Neuronal stem cell (in vitro differentiated cells): ENCODE results near the gene N4BP2.

ENCODE experiments used
- DNase-seq: peaks from one replicate; pipeline ENCODE4 v3.0.0-alpha.2; 2013; ENCODE audit warnings: low spot score
- H2AFZ ChIP-seq: one replicate; pipeline ENCODE4 v1.6.1; 2013; ENCODE audit warnings: mild to moderate bottlenecking, low read length, inconsistent platforms
- H2AK5ac ChIP-seq: 2 replicates; pipeline ENCODE4 v1.6.1; 2013; ENCODE audit warnings: low read depth, mild to moderate bottlenecking, inconsistent platforms, low read length, moderate library complexity, mixed read lengths
- H2BK120ac ChIP-seq: 2 replicates; pipeline ENCODE4 v1.6.1; 2013; ENCODE audit warnings: low read depth, mild to moderate bottlenecking, inconsistent platforms, low read length, moderate library complexity, mixed read lengths
- H2BK12ac ChIP-seq: one replicate; pipeline ENCODE4 v1.6.1; 2013; ENCODE audit warnings: low read length, inconsistent platforms
- H2BK15ac ChIP-seq: 2 replicates; pipeline ENCODE4 v1.6.1; 2013; ENCODE audit warnings: mild to moderate bottlenecking, low read length, inconsistent platforms, mixed read lengths
- H2BK5ac ChIP-seq: one replicate; pipeline ENCODE4 v1.6.1; 2013; ENCODE audit warnings: inconsistent platforms, mild to moderate bottlenecking, low read length, moderate library complexity
- H3K14ac ChIP-seq: one replicate; pipeline ENCODE4 v1.6.1; 2013; ENCODE audit warnings: low read length, inconsistent platforms
- H3K18ac ChIP-seq: 2 replicates; pipeline ENCODE4 v1.6.1; 2013; ENCODE audit warnings: low read length, inconsistent platforms
- H3K23ac ChIP-seq: 2 replicates; pipeline ENCODE4 v1.6.1; 2013; ENCODE audit warnings: low read depth, mild to moderate bottlenecking, mixed read lengths, low read length, inconsistent platforms; ENCODE audit not compliant: poor library complexity
- H3K27ac ChIP-seq: replicated peaks from 3 replicates; pipeline ENCODE4 v1.5.1; 2013; ENCODE audit warnings: low read length, inconsistent platforms
- H3K27me3 ChIP-seq, 3 experiments: 2 replicates each; pipeline ENCODE4 v1.6.1; 2013; ENCODE audit warnings: low read length in 3 of 3, mild to moderate bottlenecking in 2 of 3, inconsistent platforms in 1 of 3, low read depth in 1 of 3, mixed read lengths in 1 of 3, moderate library complexity in 1 of 3; ENCODE audit not compliant: control insufficient read depth in 3 of 3, insufficient read depth in 3 of 3
- H3K36me3 ChIP-seq, 2 donors: replicated peaks in 1 of 2; 2 replicates each; pipeline ENCODE4 v1.6.1; 2013; ENCODE audit warnings: low read length in 2 of 2; ENCODE audit not compliant: control insufficient read depth in 2 of 2, insufficient read depth in 2 of 2
- H3K4ac ChIP-seq: 2 replicates; pipeline ENCODE4 v1.6.1; 2013; ENCODE audit warnings: inconsistent platforms, mild to moderate bottlenecking, low read length, moderate library complexity
- H3K4me1 ChIP-seq, 2 donors: 1 replicate in 1 of 2; 2 replicates in 1 of 2; pipeline ENCODE4 v1.6.1; 2013; ENCODE audit warnings: low read length in 2 of 2, low read depth in 1 of 2; ENCODE audit not compliant: control insufficient read depth in 2 of 2, insufficient read depth in 1 of 2
- H3K4me2 ChIP-seq: one replicate; pipeline ENCODE4 v1.6.1; 2013; ENCODE audit warnings: mild to moderate bottlenecking, low read length, inconsistent platforms; ENCODE audit not compliant: insufficient read depth, poor library complexity, severe bottlenecking
- H3K4me3 ChIP-seq, 2 donors: 2 replicates each; pipeline ENCODE4 v1.5.1; 2013; ENCODE audit warnings: low read length in 2 of 2, mild to moderate bottlenecking in 2 of 2, inconsistent platforms in 1 of 2, moderate library complexity in 1 of 2
- H3K79me1 ChIP-seq: one replicate; pipeline ENCODE4 v1.6.1; 2013; ENCODE audit warnings: low read depth, mild to moderate bottlenecking, inconsistent platforms, low read length, moderate library complexity
- H3K9ac ChIP-seq: one replicate; pipeline ENCODE4 v1.6.1; 2013; ENCODE audit warnings: mild to moderate bottlenecking, low read depth, low read length, inconsistent platforms; ENCODE audit not compliant: poor library complexity
- H3K9me3 ChIP-seq, 2 donors: replicated peaks in 1 of 2; 2 replicates each; pipeline versions ENCODE3 to v1.6.1; 2013; ENCODE audit warnings: low read length in 2 of 2, mild to moderate bottlenecking in 2 of 2, inconsistent platforms in 1 of 2, low read depth in 1 of 2, mixed read lengths in 1 of 2, moderate library complexity in 1 of 2; ENCODE audit not compliant: control insufficient read depth in 2 of 2, insufficient read depth in 1 of 2
- H4K8ac ChIP-seq: one replicate; pipeline ENCODE4 v1.6.1; 2013; ENCODE audit warnings: low read depth, mild to moderate bottlenecking, inconsistent platforms, low read length, moderate library complexity
- H4K91ac ChIP-seq: one replicate; pipeline ENCODE4 v1.6.1; 2013; ENCODE audit warnings: low read length, low read depth, mild to moderate bottlenecking, inconsistent platforms; ENCODE audit not compliant: poor library complexity
- WGBS, 2 donors: extraction: QIAGEN DNeasy Blood & Tissue Kit; methylation state at CpG; one replicate each; pipeline ENCODE4 v1.1.7; 2013; ENCODE audit warnings: missing lambda C conversion rate in 2 of 2, mixed read lengths in 1 of 2; ENCODE audit not compliant: insufficient read length in 2 of 2, insufficient replicate concordance in 1 of 2; ENCODE audit errors: extremely low coverage in 2 of 2; 5-methylcytosine and 5-hydroxymethylcytosine counted together

N4BP2 gene

DNA sequence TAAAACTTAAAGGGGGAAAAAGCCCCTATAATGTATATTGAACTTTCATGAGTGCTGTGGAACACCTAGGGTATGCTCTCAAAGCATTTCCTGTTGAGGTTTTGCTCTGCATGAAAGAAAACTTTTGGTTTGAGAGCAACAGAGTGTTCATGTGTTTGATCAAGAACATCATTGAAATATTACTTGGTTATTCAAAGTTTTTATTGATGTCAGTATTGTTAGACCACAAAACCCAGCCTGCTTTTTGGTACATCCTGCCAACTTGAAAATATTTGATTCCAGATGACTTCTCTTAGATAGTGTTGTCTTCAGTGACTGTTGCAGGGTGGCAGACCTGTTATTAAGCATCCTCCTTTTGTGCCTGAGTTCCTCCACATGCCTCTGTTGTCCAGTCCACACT, 68.0 kb downstream of the N4BP2 start:
- Histone ChIP-seq H3K4me2 (no peak overlapping the region), H3K27ac (no peak overlapping the region), H3K14ac (no peak overlapping the region), H3K4me3 (no peak overlapping the region), H3K4ac (no peak overlapping the region), H2BK5ac (no peak overlapping the region), H3K9ac (peak overlapping the region; percentile 53), H4K8ac (no peak overlapping the region), H3K9me3 (no peaks in the 10 kb centered on the region), H2AFZ (no peak overlapping the region), H3K18ac (no peak overlapping the region), H3K4me1 (peaks cover 0 to 4% of the 10 kb centered on the region in 2 donors), H3K23ac (no peak overlapping the region), H2BK12ac (no peak overlapping the region), H2AK5ac (no peak overlapping the region), H4K91ac (no peak overlapping the region), H2BK120ac (no peak overlapping the region), H3K79me1 (peaks cover 2% of the 10 kb centered on the region), H3K27me3 (no peaks in the 10 kb centered on the region), H3K36me3 (peaks cover 9 to 87% of the 10 kb centered on the region in 2 donors), H2BK15ac (no peak overlapping the region)
- DNase-seq = no peak

DNA sequence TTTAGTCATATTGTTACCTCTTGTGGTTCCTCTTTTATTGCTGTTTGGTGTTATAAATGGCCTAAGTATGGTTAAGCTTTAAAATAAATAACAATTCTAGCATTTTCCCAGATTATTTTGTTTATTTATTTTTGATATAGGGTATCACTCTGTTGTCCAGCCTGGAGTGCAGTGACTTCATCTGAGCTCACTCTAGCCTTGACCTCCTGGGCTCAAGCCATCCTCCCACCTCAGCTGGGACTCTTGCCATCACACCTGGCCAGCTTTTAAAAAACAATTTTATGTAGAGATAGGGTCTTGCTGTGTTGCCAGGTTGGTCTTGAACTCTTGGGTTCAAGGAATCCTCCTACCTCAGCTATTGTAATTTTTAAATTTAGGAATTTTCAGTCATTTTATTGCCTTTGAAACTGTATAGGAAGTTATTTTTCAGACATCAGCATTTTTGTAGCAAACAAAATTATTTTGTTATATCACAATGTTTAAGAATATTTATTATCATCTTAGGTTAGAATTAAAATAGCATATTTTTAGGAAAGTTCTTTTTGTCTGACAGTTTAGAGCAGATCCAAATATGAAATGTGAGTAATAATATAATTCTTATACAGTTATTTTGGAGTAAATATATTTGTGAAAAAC, 73.9 kb downstream of the N4BP2 start:
- Histone ChIP-seq H3K14ac (no peak overlapping the region), H2AFZ (no peak overlapping the region), H3K79me1 (peaks cover 3% of the 10 kb centered on the region), H3K4me2 (no peak overlapping the region), H2BK120ac (no peak overlapping the region), H4K8ac (no peak overlapping the region), H2BK15ac (no peak overlapping the region), H3K36me3 (peaks cover 10 to 89% of the 10 kb centered on the region in 2 donors), H3K18ac (no peak overlapping the region), H3K4me3 (no peak overlapping the region), H3K23ac (no peak overlapping the region), H3K9me3 (no peaks in the 10 kb centered on the region), H4K91ac (no peak overlapping the region), H2BK12ac (no peak overlapping the region), H3K27me3 (no peaks in the 10 kb centered on the region), H3K9ac (no peak overlapping the region), H3K4me1 (no peaks in the 10 kb centered on the region), H3K4ac (no peak overlapping the region), H3K27ac (no peak overlapping the region), H2AK5ac (no peak overlapping the region), H2BK5ac (no peak overlapping the region)
- no peak for DNase-seq

DNA sequence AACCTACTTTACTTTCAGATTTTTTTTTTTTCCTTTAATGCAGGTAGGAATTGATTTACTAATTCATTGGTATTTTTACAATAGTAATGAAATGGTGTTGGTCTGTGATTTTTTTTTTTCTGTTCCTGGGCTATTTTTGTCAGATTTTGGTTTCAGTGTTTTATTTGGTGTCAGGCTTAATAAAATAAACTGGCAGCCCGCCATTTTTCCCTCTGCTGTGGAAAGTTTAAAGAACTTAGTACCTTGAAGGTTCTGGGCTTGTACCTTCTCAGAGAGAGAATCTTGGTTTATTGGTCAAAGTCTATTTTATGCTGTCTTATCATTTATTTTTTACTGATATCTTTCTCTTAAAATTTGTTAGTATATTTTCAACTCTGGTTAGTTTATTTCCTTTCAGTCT, 76.2 kb downstream of the N4BP2 start:
- Histone ChIP-seq H4K8ac (no peak overlapping the region), H3K9me3 (peaks cover 0 to 6% of the 10 kb centered on the region in 2 donors), H3K4me2 (no peak overlapping the region), H3K14ac (no peak overlapping the region), H3K27ac (no peak overlapping the region), H3K79me1 (peaks cover 1% of the 10 kb centered on the region), H3K9ac (no peak overlapping the region), H2AK5ac (no peak overlapping the region), H3K36me3 (peaks cover 8 to 94% of the 10 kb centered on the region in 2 donors), H3K4me3 (no peak overlapping the region), H4K91ac (no peak overlapping the region), H2BK120ac (no peak overlapping the region), H3K4ac (no peak overlapping the region), H3K27me3 (no peaks in the 10 kb centered on the region), H2AFZ (no peak overlapping the region), H2BK15ac (no peak overlapping the region), H3K18ac (no peak overlapping the region), H2BK12ac (no peak overlapping the region), H3K23ac (no peak overlapping the region), H2BK5ac (no peak overlapping the region), H3K4me1 (no peaks in the 10 kb centered on the region)
- no peak for DNase-seq
- WGBS, 2 donors = no CpG with 5 or more reads among the region's 1 CpG

DNA sequence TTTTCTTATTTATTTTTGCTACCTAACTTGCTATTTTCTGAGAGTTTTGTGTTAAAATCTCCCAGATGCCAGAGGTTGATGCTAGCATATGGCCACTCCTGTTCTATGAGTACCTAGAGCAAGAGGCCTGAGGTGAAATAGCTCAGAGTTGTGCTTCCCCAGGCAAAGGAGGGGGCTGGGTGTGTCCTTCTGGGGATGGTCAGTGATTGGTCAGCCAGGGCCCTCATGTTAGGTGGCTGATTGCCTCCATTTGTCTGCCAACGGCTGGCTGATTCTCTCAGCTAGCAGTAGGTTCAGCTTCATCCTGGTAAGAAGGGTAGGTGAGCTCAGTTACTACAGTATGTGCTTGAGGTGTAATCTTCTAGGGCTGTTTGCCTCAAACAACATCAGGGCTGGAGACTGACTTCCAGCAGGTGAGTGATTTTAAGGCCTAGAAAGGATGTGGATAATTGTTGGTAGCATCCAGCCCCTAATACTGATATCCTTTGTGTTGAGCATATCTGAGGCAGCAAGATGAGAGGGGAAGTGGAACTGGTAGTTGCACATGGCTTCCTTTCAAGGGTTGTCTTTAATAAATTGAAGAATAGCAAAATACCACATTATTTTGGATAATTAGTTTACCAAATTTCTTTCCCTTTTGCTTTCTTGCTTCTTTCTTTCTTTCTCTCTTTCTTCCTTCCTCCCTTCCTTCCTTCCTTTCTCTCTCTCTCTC, 77.7 kb downstream of the N4BP2 start:
- H3K14ac ChIP-seq = no peak overlapping the region
- DNase-seq = no peak
- H3K4ac ChIP-seq = no peak overlapping the region
- no peak overlapping the region for H3K4me3 ChIP-seq
- H2AK5ac ChIP-seq = no peak overlapping the region
- H3K79me1 ChIP-seq = peaks cover 1% of the 10 kb centered on the region
- no CpG with 5 or more reads among the region's 1 CpG for WGBS, 2 donors
- no peak overlapping the region for H2BK12ac ChIP-seq
- no peak overlapping the region for H4K91ac ChIP-seq
- no peaks in the 10 kb centered on the region for H3K4me1 ChIP-seq
- no peaks in the 10 kb centered on the region for H3K27me3 ChIP-seq
- peaks cover 8 to 93% of the 10 kb centered on the region in 2 donors for H3K36me3 ChIP-seq
- H2BK120ac ChIP-seq = no peak overlapping the region
- H3K4me2 ChIP-seq = no peak overlapping the region
- H3K9me3 ChIP-seq = peaks cover 0 to 14% of the 10 kb centered on the region in 2 donors
- H2AFZ ChIP-seq = no peak overlapping the region
- no peak overlapping the region for H2BK5ac ChIP-seq
- no peak overlapping the region for H3K18ac ChIP-seq
- no peak overlapping the region for H2BK15ac ChIP-seq
- H3K23ac ChIP-seq = no peak overlapping the region
- H3K9ac ChIP-seq = no peak overlapping the region
- no peak overlapping the region for H4K8ac ChIP-seq
- H3K27ac ChIP-seq = no peak overlapping the region
